ENCODE data around the gene SLC39A10. TPM values are rescaled to one million over a fixed set of nuclear protein-coding genes. Genes with fewer than 3 reads are reported as not detected.
"Not testable (repeated sequence)": the region's sequence is repeated elsewhere in the genome, so short reads cannot be mapped to it uniquely, and the experiment has no call there.

SLC39A10 gene
- total RNA-seq, 2 experiments from 2014 or later = 49.0 to 50.9 TPM

DNA sequence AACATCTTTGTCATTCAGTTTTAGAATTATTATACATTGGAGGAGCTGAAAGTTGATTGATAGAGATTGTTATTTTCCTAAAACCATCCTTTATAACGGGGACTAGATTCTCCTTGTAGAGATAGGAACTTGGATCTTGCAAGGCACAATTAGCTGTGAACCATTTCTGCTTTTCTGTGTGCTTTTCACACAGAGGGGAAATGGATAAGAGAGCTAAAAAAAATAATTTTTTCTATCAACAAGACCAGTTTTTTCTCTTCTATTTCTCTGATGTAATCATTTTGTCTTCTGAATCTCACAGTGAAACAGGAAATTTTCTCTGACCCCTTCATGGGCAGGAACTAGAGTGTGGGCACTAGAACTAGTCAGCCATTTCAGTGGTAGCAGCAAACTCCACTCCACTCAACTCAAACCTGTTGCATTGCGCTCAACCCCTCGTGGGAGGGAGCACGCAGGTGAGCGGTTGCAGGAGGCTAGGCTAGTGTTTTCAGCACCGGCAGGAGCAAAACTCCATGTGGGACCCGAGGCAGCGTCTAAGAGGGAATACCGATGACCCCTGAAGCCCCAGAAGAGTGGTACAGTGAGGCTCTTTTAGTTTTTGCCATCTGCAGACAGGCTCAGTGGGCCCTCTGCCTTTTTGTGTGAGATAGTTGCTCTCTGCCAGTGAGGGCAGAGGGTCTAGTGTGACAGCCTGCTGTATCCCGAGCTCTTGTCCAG is 24.0 kb upstream of the SLC39A10 start:
- H3K4me3 Mint-ChIP-seq = no peak overlapping the region
- H3K9me3 Mint-ChIP-seq (ENCODE audit: insufficient read depth) = no peaks in the 10 kb centered on the region
- peaks cover 6% of the 10 kb centered on the region for H3K36me3 Mint-ChIP-seq (ENCODE audit: low read depth)
- DNase-seq (no peak), ATAC-seq (no peak)
- ChIA-PET CTCF (interaction anchor here (1.0 to 1.3 kb wide), 2 partner anchors 26 to 99 kb away, joined by 4 read pairs; no protein-coding TSS in a partner anchor), POLR2A (no interaction called here)
- H3K27me3 Mint-ChIP-seq (ENCODE audit: low read depth) = no peaks in the 10 kb centered on the region
- H3K4me1 Mint-ChIP-seq (ENCODE audit: low read depth) = peaks cover 6% of the 10 kb centered on the region
- H3K27ac Mint-ChIP-seq = no peak overlapping the region

- Mint-ChIP-seq H3K4me1 (ENCODE audit: low read depth) (peaks cover 6% of the 10 kb centered on the region), H3K27me3 (ENCODE audit: low read depth) (no peaks in the 10 kb centered on the region), H3K36me3 (ENCODE audit: low read depth) (peaks cover 6% of the 10 kb centered on the region), H3K27ac (no peak overlapping the region), H3K9me3 (ENCODE audit: insufficient read depth) (no peaks in the 10 kb centered on the region), H3K4me3 (no peak overlapping the region)
- ChIA-PET POLR2A (no interaction called here), CTCF (interaction anchor here (1.3 kb wide), 1 partner anchor 26 kb away, joined by 4 read pairs; no protein-coding TSS in a partner anchor)
- DNase-seq = no peak
- ATAC-seq = no peak
These were observed 23.5 kb upstream of the SLC39A10 start for GRCh38 chr2:195633573-195633870.

GRCh38 chr2:195633974-195634373 is 23.1 kb upstream of the SLC39A10 start:
- ChIA-PET POLR2A (no interaction called here), CTCF (no interaction called here)
- DNase-seq (no peak), ATAC-seq (no peak)
- H3K4me3 Mint-ChIP-seq = no peak overlapping the region
- H3K9me3 Mint-ChIP-seq (ENCODE audit: insufficient read depth) = no peaks in the 10 kb centered on the region
- peaks cover 6% of the 10 kb centered on the region for H3K36me3 Mint-ChIP-seq (ENCODE audit: low read depth)
- H3K27me3 Mint-ChIP-seq (ENCODE audit: low read depth) = no peaks in the 10 kb centered on the region
- H3K27ac Mint-ChIP-seq = no peak overlapping the region
- H3K4me1 Mint-ChIP-seq (ENCODE audit: low read depth) = peaks cover 6% of the 10 kb centered on the region

DNA sequence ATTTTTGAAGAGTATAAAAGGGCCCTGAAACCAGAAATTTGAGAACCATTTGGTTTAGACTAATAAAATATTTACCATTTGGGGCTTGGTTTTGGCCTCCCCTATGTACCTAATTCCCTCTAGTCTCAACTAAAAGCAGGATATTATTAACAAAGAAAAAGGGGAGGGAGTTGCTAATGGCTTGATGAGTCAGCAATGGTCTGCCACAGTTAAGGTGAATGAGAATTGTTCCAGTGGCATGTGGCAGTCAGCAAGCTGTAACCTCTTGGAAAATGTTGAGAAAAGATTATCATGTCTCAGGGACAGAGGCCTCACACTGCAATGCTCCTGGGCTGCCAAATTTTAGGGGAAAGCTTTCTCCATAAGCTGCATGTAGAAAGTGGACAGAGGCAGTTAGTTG is 20.1 kb upstream of the SLC39A10 start:
- DNase-seq (no peak), ATAC-seq (no peak)
- no peaks in the 10 kb centered on the region for H3K27me3 Mint-ChIP-seq (ENCODE audit: low read depth)
- H3K36me3 Mint-ChIP-seq (ENCODE audit: low read depth) = peaks cover 6% of the 10 kb centered on the region
- H3K9me3 Mint-ChIP-seq (ENCODE audit: insufficient read depth) = no peaks in the 10 kb centered on the region
- peaks cover 6% of the 10 kb centered on the region for H3K4me1 Mint-ChIP-seq (ENCODE audit: low read depth)
- H3K27ac Mint-ChIP-seq = no peak overlapping the region
- ChIA-PET CTCF (no interaction called here), POLR2A (no interaction called here)
- H3K4me3 Mint-ChIP-seq = no peak overlapping the region

DNA sequence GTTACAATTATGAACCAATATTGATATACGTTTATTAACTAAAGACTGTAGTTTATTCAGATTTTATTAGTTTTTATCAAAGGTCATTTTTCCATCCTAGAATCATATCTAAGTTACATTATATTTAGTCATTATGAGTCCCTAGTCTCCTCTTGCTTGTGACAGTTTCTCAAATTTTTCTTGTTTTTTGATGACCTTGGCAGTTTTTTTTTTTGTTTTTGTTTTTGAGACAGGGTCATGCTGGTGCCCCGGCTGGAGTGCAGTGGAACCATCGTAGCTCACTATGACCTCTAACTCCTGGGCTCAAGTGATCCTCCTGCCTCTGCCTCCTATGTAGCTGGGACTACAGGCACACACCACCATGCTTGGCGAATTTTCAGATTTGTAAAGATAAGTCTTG is 18.3 kb upstream of the SLC39A10 start:
- CTCF ChIA-PET = interaction anchor here (0.8 to 1.5 kb wide), 4 partner anchors 21 to 429 kb away, joined by 3 to 6 read pairs (median 4); no protein-coding TSS in a partner anchor
- POLR2A ChIA-PET = interaction anchor here (1.0 to 1.4 kb wide), 2 partner anchors 18 to 21 kb away, joined by 3 to 5 read pairs; partner anchors contain the start of gene SLC39A10
- no peak overlapping the region for H3K4me3 Mint-ChIP-seq

DNA sequence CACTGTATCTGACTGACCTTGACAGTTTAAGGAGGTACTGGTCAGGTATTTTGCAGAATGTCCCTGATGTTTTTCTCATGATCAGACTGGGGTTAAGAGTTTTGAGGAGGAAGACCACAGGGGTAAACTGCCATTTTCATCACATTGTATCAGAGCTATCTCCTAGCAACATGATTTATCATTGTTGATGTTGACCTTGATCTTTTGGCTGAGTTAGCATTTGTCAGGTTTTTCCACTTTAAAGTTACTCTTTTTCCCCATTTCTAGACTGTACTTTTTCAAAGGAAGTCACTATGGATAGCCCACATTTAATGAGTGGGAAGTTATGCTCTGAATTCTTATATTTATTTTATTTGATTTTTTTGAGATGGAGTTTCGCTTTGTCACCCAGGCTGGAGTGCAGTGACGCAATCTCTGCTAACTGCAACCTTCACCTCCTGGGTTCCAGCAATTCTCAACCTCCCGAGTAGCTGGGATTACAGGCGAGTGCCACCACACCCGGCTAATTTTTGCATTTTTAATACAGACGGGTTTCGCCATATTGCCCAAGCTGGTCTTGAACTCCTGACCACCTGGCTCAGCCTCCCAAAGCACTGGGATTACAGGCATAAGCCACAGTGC is 17.7 kb upstream of the SLC39A10 start:
- Mint-ChIP-seq H3K9me3 (ENCODE audit: insufficient read depth) (no peaks in the 10 kb centered on the region), H3K4me3 (no peak overlapping the region), H3K4me1 (ENCODE audit: low read depth) (peaks cover 4% of the 10 kb centered on the region), H3K27ac (no peak overlapping the region), H3K27me3 (ENCODE audit: low read depth) (no peaks in the 10 kb centered on the region), H3K36me3 (ENCODE audit: low read depth) (peaks cover 6% of the 10 kb centered on the region)
- CTCF ChIA-PET = interaction anchor here (0.8 to 1.0 kb wide), 2 partner anchors 53 to 63 kb away, joined by 3 read pairs; no protein-coding TSS in a partner anchor
- no peak for DNase-seq
- no peak for ATAC-seq
- POLR2A ChIA-PET = no interaction called here

More for the DNA sequence above, 18.3 kb upstream of the SLC39A10 start:
- Mint-ChIP-seq H3K27me3 (ENCODE audit: low read depth) (no peaks in the 10 kb centered on the region), H3K4me1 (ENCODE audit: low read depth) (peaks cover 4% of the 10 kb centered on the region), H3K9me3 (ENCODE audit: insufficient read depth) (no peaks in the 10 kb centered on the region), H3K27ac (no peak overlapping the region), H3K36me3 (ENCODE audit: low read depth) (peaks cover 6% of the 10 kb centered on the region)
- no peak for DNase-seq
- ATAC-seq = no peak

DNA sequence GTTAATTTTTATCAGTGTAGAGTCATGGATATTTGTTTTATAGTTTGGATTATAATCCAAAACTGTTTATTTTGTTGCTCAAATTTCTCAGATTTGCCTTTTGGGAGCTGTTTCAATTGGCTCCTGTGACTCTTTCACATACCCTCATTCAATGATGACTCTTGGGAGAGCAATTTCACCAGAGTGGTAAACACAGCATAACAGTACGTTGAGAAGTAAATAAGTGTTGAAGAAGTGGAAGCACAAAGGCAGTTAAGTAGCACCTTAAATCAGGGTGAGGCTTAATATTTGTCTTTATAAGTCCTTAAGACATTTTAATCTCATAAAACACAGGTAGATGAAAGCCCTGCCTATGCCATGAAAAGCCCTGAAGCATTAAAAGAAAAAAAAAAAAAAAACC is 17.1 kb upstream of the SLC39A10 start:
- no peaks in the 10 kb centered on the region for H3K9me3 Mint-ChIP-seq (ENCODE audit: insufficient read depth)
- H3K36me3 Mint-ChIP-seq (ENCODE audit: low read depth) = peaks cover 6% of the 10 kb centered on the region
- ChIA-PET POLR2A (no interaction called here), CTCF (no interaction called here)
- no peak overlapping the region for H3K4me3 Mint-ChIP-seq
- ATAC-seq (no peak), DNase-seq (no peak)
- H3K27ac Mint-ChIP-seq = no peak overlapping the region
- H3K4me1 Mint-ChIP-seq (ENCODE audit: low read depth) = peaks cover 4% of the 10 kb centered on the region
- H3K27me3 Mint-ChIP-seq (ENCODE audit: low read depth) = no peaks in the 10 kb centered on the region

DNA sequence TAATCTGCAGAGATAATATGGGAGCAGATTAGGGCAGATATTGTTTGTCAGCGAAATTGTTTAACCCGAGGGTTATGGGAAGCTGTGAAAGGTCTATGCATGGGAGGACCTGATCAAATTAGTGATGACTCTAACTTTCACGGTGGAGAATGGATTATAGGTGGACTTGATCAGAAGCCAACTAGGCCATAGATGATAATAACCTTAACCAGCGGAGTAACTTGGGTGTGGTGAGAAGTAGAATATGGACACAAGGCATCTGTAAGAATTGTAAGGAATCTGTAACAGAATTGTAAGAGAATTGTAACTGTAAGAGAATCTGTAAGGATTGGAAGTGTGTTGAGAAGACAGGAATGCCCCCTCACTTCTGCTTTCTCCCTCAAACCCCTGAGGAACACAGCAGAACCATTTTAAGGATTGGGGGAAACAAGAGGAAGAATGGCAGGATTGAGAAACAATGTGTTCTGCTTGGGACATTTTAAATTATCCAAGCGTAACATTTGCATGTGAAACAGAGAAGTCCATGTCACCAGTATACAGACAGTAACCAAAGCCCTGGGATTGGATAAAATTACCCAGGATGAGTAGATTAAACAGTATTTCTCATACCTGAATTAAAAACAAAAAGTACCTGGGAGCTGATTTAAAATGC is 14.9 kb upstream of the SLC39A10 start:
- ChIA-PET POLR2A (interaction anchor here (1.5 to 2.2 kb wide), 2 partner anchors 14 to 15 kb away, joined by 3 to 6 read pairs; partner anchors contain the start of gene SLC39A10), CTCF (interaction anchor here (1.4 kb wide), 1 partner anchor 66 kb away, joined by 4 read pairs; no protein-coding TSS in a partner anchor)
- ATAC-seq = no peak
- Mint-ChIP-seq H3K9me3 (ENCODE audit: insufficient read depth) (no peaks in the 10 kb centered on the region), H3K27ac (no peak overlapping the region), H3K27me3 (ENCODE audit: low read depth) (no peaks in the 10 kb centered on the region), H3K36me3 (ENCODE audit: low read depth) (peaks cover 3% of the 10 kb centered on the region), H3K4me3 (no peak overlapping the region), H3K4me1 (ENCODE audit: low read depth) (peaks cover 9% of the 10 kb centered on the region)
- DNase-seq = no peak

DNA sequence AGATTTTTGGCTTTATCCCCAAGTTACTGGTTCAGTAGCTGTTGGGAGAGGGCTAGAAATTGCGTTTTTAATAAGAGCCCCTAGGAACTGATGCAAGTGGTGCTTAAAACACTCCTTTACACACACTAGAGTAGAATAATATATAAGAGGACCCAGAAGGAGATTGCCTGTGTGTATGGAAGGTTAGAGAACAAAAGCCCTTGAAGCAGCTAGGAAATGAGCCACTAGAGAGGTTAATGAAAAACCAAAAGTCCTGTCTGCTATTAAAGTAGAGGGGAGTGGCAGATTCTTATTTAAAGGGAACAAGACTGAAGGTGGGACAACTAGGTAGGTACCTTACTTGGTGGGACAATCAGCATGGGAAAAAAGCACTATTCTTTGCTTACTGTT is 14.4 kb upstream of the SLC39A10 start:
- Mint-ChIP-seq H3K4me1 (ENCODE audit: low read depth) (peaks cover 13% of the 10 kb centered on the region), H3K9me3 (ENCODE audit: insufficient read depth) (no peaks in the 10 kb centered on the region), H3K36me3 (ENCODE audit: low read depth) (peaks cover 1% of the 10 kb centered on the region), H3K27me3 (ENCODE audit: low read depth) (no peaks in the 10 kb centered on the region), H3K4me3 (no peak overlapping the region), H3K27ac (no peak overlapping the region)
- ATAC-seq (no peak), DNase-seq (no peak)
- ChIA-PET CTCF (interaction anchor here (1.4 kb wide), 1 partner anchor 66 kb away, joined by 4 read pairs; no protein-coding TSS in a partner anchor), POLR2A (interaction anchor here (2.2 kb wide), 1 partner anchor 14 kb away, joined by 6 read pairs; the partner anchor contains the start of gene SLC39A10)

DNA sequence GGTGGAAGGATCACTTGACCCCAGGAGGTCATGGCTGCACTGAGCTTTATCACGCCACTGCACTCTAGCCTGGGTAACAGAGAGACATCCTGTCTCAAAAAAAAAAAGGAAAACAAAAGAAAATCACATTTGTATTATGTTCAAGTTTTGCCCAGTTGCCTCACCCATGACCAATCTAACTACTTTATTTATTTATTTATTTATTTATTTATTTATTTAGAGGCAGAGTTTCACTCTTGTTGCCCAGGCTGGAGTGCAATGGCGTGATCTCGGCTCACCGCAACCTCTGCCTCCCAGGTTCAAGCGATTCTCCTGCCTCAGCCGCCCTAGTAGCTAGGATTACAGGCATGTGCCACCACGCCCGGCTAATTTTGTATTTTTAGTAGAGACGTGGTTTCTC is 12.3 kb upstream of the SLC39A10 start:
- H3K4me1 Mint-ChIP-seq (ENCODE audit: low read depth) = peaks cover 30% of the 10 kb centered on the region
- ChIA-PET CTCF (interaction anchor here (1.1 to 1.2 kb wide), 2 partner anchors 16 to 68 kb away, joined by 3 read pairs; no protein-coding TSS in a partner anchor), POLR2A (interaction anchor here (2.2 kb wide), 1 partner anchor 12 kb away, joined by 6 read pairs; the partner anchor contains the start of gene SLC39A10)
- H3K27me3 Mint-ChIP-seq (ENCODE audit: low read depth); DNase-seq; H3K9me3 Mint-ChIP-seq (ENCODE audit: insufficient read depth); H3K27ac Mint-ChIP-seq; H3K36me3 Mint-ChIP-seq (ENCODE audit: low read depth); H3K4me3 Mint-ChIP-seq; ATAC-seq: not testable (repeated sequence)

DNA sequence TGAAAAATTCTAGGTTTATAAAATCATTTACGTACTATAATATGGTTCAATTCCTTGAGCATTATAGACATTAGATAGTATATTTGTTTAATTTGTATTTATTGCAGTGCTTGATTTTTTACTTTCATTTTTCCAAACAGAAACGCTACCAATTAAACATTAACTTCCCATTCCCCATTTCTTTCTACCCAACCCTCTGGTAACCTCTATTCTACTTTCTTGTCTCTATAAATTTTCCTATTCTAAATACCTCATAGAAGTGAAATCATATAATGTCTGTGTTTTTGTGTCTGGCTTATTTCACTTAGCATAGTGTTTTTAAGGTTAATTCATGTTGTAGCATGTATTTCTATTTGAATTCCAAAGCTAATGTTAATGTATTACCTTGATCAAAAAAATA is 11.6 kb upstream of the SLC39A10 start:
- POLR2A ChIA-PET = no interaction called here
- no peak for ATAC-seq
- Mint-ChIP-seq H3K27ac (no peak overlapping the region), H3K36me3 (ENCODE audit: low read depth) (peaks cover 7% of the 10 kb centered on the region), H3K27me3 (ENCODE audit: low read depth) (no peaks in the 10 kb centered on the region), H3K4me3 (no peak overlapping the region), H3K4me1 (ENCODE audit: low read depth) (peaks cover 37% of the 10 kb centered on the region), H3K9me3 (ENCODE audit: insufficient read depth) (peaks cover 3% of the 10 kb centered on the region)
- DNase-seq = no peak
- CTCF ChIA-PET = interaction anchor here (1.1 kb wide), 1 partner anchor 69 kb away, joined by 3 read pairs; no protein-coding TSS in a partner anchor

DNA sequence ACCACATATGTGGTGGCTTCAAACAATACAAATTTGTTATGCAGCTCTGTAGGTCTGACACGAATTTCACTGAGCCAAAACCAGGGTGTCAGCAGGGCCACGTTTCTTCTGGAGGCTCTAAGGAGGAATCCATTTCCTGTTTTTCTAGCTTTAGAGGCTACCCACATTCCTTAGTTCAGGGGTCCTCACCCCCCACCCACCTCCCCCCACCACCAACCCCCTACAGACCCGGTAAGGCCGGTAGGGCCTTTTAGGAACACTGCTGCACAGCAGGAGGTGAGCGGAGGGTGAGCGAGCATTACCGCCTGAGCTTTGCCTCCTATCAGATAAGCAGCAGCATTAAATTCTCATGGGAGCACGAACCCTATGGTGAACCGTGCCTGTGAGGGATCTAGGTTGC is 10.6 kb upstream of the SLC39A10 start:
- Mint-ChIP-seq H3K4me1 (ENCODE audit: low read depth) (peaks cover 39% of the 10 kb centered on the region), H3K36me3 (ENCODE audit: low read depth) (peaks cover 10% of the 10 kb centered on the region), H3K4me3 (no peak overlapping the region), H3K9me3 (ENCODE audit: insufficient read depth) (peaks cover 3% of the 10 kb centered on the region), H3K27me3 (ENCODE audit: low read depth) (no peaks in the 10 kb centered on the region), H3K27ac (no peak overlapping the region)
- no peak for DNase-seq
- ATAC-seq = no peak
- ChIA-PET POLR2A (no interaction called here), CTCF (interaction anchor here (0.6 to 1.1 kb wide), 3 partner anchors 19 to 238 kb away, joined by 3 read pairs; no protein-coding TSS in a partner anchor)
